ENCODE results near the gene HIVEP3.
A peak's percentile ranks its signal among the peaks of the same experiment; 100 is the strongest.

DNA sequence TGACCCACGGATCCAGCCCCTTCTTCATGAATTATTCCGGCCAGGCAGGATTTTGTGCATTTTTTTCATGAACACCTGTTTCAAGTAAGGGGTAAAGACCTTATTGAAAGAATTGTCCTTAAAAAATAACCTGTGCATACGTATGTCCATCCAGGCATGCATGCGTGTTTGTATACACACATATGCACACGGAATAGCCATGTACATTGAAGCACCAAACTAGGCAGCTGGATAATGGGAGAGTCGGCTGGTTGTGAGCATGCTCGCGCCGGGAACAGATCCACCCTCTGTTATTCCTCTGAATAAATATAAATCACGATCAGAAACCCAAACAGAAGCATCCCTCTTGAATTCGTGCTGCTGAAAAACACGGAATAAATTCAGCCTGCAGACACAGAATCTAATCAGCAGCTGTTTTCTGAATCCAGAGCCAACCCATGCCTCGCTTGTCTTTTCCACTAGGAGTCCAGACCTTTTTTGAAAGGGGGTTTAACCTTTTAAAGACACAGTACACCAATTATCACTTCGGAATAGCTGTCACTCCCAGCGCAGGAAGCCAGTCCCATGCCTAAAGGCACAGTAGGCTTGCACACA is at the start of gene HIVEP3:
- TF ChIP-seq, protein P1, sequence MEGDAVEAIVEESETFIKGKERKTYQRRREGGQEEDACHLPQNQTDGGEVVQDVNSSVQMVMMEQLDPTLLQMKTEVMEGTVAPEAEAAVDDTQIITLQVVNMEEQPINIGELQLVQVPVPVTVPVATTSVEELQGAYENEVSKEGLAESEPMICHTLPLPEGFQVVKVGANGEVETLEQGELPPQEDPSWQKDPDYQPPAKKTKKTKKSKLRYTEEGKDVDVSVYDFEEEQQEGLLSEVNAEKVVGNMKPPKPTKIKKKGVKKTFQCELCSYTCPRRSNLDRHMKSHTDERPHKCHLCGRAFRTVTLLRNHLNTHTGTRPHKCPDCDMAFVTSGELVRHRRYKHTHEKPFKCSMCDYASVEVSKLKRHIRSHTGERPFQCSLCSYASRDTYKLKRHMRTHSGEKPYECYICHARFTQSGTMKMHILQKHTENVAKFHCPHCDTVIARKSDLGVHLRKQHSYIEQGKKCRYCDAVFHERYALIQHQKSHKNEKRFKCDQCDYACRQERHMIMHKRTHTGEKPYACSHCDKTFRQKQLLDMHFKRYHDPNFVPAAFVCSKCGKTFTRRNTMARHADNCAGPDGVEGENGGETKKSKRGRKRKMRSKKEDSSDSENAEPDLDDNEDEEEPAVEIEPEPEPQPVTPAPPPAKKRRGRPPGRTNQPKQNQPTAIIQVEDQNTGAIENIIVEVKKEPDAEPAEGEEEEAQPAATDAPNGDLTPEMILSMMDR (optimal IDR thresholded peaks at IDR 0.05 in 1 of 3, IDR thresholded peaks at IDR 0.05 in 1 of 3, conservative IDR thresholded peaks at IDR 0.05 in 1 of 3; ENCODE audit: extremely low read depth in 1 of 3, insufficient read depth in 2 of 3, low read length in 3 of 3): peak in 1 of 3 experiments; percentile 22
- TF ChIP-seq EZH2 (IDR thresholded peaks at IDR 0.05; ENCODE audit: low read length): no peak

All from keratinocyte (primary cell).